Mammary epithelial cell (primary cell): ENCODE data around the gene RANGRF.

Experiments
- CTCF ChIP-seq, 2 donors: IDR thresholded peaks in 1 of 2; conservative IDR thresholded peaks in 1 of 2; 2 replicates each; pipeline ENCODE4 v1.5.1; 2011 to 2012; ENCODE audit warnings: inconsistent platforms in 2 of 2, low read length in 2 of 2, mild to moderate bottlenecking in 2 of 2, control low read depth in 1 of 2, low read depth in 1 of 2; ENCODE audit not compliant: insufficient read depth in 1 of 2; ENCODE audit errors: extremely low read depth in 1 of 2
- EZH2 ChIP-seq: IDR thresholded peaks from 2 replicates; pipeline ENCODE4 v1.6.1; 2012; ENCODE audit warnings: low read length, inconsistent platforms, borderline replicate concordance

DNA sequence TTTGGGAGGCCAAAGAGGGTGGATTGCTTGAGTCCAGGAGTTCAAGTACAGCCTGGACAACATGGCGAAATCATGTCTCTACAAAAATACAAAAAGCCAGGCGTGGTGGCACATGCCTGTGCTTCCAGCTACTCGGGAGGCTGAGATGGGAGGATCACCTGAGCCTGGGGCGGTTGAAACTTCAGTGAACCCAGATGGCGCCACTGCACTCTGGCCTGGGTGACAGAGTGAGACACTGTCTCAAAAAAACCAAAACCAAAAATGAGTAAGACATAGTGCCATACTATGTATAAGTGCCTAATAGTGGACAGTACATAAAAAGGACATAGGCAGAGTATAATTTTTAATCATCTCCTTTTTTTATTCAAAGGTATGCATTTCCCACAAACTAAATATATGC lies 44.6 kb upstream of the RANGRF start:
- no peak for TF ChIP-seq EZH2
- no peak for TF ChIP-seq CTCF (conservative IDR thresholded peaks at IDR 0.05 in 1 of 2, IDR thresholded peaks at IDR 0.05 in 1 of 2; ENCODE audit: extremely low read depth in 1 of 2, insufficient read depth in 1 of 2, low read depth in 1 of 2, low read length in 2 of 2)
